Left hindlimb (tissue), 1 donor: Measurements from ENCODE around the gene CACNG7.

Source experiments
- DNase-seq: peaks from one replicate; pipeline ENCODE4 v3.0.0-alpha.2; 2018

CACNG7 gene

GRCh38 chr19:53957448-53958167 lies 48.5 kb downstream of the CACNG7 start:
- no peak for DNase-seq

GRCh38 chr19:53958168-53958571 lies 49.1 kb downstream of the CACNG7 start:
- no peak for DNase-seq

- no peak for DNase-seq
These were observed 50.0 kb downstream of the CACNG7 start for GRCh38 chr19:53958823-53959757.

- DNase-seq, result no peak
These were observed 51.1 kb downstream of the CACNG7 start for GRCh38 chr19:53960187-53960586.

- no peak for DNase-seq
These were observed 51.8 kb downstream of the CACNG7 start for GRCh38 chr19:53960886-53961285.

- no peak for DNase-seq
These were observed 52.7 kb downstream of the CACNG7 start for GRCh38 chr19:53961523-53962356.

GRCh38 chr19:53962887-53963431 lies 53.9 kb downstream of the CACNG7 start, which contains the start of gene CACNG8:
Gene CACNG8, plus strand, starts transcription at chr19:53962937.
- DNase-seq, result no peak

GRCh38 chr19:53965091-53965490 lies 56.0 kb downstream of the CACNG7 start:
- no peak for DNase-seq

GRCh38 chr19:53966931-53967330 lies 57.9 kb downstream of the CACNG7 start:
- no peak for DNase-seq

- no peak for DNase-seq
These were observed 60.3 kb downstream of the CACNG7 start for GRCh38 chr19:53969366-53969765.

GRCh38 chr19:53971673-53972072 lies 62.6 kb downstream of the CACNG7 start:
- DNase-seq, result no peak

- DNase-seq, result peak; percentile 74
These were observed 68.4 kb downstream of the CACNG7 start for GRCh38 chr19:53977429-53977990.

GRCh38 chr19:53977991-53978731 lies 69.1 kb downstream of the CACNG7 start:
- peak; percentile 69 for DNase-seq

- DNase-seq, result no peak
These were observed 70.1 kb downstream of the CACNG7 start for GRCh38 chr19:53978975-53979801.

- DNase-seq, result no peak
These were observed 71.7 kb downstream of the CACNG7 start for GRCh38 chr19:53980539-53981375.

GRCh38 chr19:53981376-53981951 lies 72.4 kb downstream of the CACNG7 start:
- no peak for DNase-seq

- DNase-seq, result no peak
These were observed 72.9 kb downstream of the CACNG7 start for GRCh38 chr19:53982001-53982451.

GRCh38 chr19:53982611-53983010 lies 73.5 kb downstream of the CACNG7 start:
- DNase-seq, result peak; percentile 63
